Breast epithelium (tissue), 3 donors: ENCODE data around the gene STRADB.

Experiments
- POLR2AphosphoS5 ChIP-seq, 3 donors: sonication (generic); formaldehyde crosslinking; IDR thresholded peaks; one replicate each; pipeline ENCODE4 v1.6.1; 2017; ENCODE audit warnings: antibody characterized with exemption in 3 of 3
- TF ChIP-seq, protein P1 (sequence below), 3 donors: fragments of 450-650 bp; IDR thresholded peaks; one replicate each; pipeline ENCODE4 v1.5.1; 2016 to 2017; ENCODE audit warnings: antibody characterized with exemption in 3 of 3, mild to moderate bottlenecking in 3 of 3, moderate library complexity in 3 of 3

DNA sequence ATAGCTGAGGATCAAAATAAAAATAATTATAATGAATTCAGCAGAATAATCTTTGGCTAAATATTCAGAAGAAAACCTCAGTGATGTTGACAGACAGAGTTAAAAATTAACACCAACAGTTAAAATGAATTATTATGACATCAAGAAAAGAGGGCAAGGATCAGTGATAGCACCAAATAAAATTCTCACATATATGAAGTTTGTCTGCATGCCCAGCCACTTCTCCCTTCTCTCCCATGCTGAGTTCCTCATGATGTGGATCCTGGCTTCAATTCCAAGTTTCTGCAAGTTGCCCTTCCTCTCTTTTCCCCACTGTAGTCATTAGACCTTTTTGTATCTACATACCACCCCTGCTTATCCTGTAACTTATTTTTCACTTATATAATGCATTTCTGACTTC is 6.8 kb downstream of the STRADB start:
- no peak for TF ChIP-seq POLR2AphosphoS5 (IDR thresholded peaks at IDR 0.05)
- TF ChIP-seq, protein P1, sequence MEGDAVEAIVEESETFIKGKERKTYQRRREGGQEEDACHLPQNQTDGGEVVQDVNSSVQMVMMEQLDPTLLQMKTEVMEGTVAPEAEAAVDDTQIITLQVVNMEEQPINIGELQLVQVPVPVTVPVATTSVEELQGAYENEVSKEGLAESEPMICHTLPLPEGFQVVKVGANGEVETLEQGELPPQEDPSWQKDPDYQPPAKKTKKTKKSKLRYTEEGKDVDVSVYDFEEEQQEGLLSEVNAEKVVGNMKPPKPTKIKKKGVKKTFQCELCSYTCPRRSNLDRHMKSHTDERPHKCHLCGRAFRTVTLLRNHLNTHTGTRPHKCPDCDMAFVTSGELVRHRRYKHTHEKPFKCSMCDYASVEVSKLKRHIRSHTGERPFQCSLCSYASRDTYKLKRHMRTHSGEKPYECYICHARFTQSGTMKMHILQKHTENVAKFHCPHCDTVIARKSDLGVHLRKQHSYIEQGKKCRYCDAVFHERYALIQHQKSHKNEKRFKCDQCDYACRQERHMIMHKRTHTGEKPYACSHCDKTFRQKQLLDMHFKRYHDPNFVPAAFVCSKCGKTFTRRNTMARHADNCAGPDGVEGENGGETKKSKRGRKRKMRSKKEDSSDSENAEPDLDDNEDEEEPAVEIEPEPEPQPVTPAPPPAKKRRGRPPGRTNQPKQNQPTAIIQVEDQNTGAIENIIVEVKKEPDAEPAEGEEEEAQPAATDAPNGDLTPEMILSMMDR (IDR thresholded peaks at IDR 0.05) = no peak
